UCSD-AML1 (cell line): Measurements from ENCODE around the gene DLG2.
"Not testable (repeated sequence)": the region's sequence is repeated elsewhere in the genome, so short reads cannot be mapped to it uniquely, and the experiment has no call there.

Experiments
- DNase-seq: peaks from one replicate; lab custom pipeline; 2025; ENCODE audit not compliant: unreplicated experiment; lab: John Stamatoyannopoulos, UW

DLG2 gene

GRCh38 chr11:83629775-83630174, 1997.4 kb downstream of the DLG2 start:
- no peak for DNase-seq

- DNase-seq = no peak
Measured at GRCh38 chr11:83628622-83629355, 1998.4 kb downstream of the DLG2 start.

DNA sequence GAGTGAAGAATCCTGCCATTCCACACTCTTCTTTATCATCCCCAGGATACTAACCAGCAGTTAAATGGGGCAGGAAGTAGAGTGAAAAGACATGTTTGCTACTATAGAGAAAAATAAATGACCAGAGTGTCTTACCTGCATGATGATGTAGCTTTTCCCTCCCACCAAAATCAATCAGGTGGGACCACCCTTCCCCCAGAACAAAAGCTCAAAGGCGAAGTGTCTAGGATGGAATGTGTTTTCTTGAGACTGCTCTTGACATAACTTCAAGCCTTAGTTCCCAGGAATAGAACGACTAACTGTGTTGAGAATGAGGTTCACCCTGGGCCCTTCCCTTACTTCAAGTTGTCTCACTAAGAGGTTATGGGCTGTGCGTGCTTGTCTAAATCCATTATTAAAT, 2001.8 kb downstream of the DLG2 start:
- DNase-seq = no peak

DNA sequence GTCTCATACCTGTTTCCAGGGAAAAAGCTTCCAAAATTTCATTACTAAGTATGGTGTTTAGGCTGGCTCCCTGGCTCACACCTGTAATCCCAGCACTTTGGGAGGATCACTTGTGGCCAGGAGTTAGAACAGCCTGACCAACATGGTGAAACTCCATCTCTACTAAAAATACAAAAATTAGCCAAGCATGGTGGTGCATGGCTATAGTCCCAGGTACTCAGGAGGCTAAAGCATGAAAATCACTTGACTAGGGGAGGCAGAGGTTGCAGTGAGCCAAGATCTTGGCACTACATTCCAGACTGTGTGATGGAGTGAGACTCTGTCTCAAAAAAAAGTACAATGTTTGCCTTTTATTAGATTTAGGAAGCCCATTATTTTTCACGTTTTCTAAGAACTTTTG, 2009.5 kb downstream of the DLG2 start:
- DNase-seq = no peak

GRCh38 chr11:83613767-83614121, 2013.4 kb downstream of the DLG2 start:
- DNase-seq = no peak

- DNase-seq = no peak
Measured at GRCh38 chr11:83612891-83613766, 2014.0 kb downstream of the DLG2 start.

DNA sequence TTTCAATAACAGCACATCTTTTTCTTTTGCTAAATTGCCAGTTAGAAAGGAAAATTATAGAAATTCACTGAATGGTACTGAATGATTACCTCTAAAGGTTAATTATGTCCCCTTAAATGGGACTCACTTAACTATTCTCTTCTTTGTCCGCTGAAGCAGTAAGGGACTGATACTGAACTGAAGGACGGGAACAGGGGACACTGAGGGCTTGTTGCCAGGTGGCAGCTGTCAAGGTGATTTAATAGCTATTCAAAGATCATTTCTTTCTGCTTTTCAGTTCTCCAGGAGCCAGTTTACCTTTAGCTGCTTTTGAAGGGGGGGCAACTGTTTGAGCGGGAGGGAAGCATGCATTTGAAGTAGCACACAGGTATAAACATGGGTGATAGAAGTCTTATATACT, 2015.5 kb downstream of the DLG2 start:
- DNase-seq = no peak

DNA sequence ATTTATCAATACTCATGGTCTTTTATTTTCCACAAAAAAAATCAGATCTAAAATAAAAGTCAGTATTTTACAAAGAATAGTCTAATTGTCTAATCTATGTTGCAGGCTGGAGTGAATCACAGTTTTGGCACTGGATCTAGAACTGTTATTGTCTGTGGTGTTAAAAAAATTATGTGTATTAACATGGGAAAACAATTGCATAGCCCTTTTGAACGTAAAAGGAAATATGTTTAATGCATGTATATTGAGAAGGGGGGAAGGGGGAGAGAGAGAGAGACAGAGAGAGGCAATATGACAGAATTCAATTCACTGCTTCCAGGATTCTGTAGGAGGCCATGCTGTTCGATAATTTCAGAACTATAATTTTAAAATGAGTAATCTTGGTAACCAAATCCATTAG, 2016.1 kb downstream of the DLG2 start:
- no peak for DNase-seq

DNA sequence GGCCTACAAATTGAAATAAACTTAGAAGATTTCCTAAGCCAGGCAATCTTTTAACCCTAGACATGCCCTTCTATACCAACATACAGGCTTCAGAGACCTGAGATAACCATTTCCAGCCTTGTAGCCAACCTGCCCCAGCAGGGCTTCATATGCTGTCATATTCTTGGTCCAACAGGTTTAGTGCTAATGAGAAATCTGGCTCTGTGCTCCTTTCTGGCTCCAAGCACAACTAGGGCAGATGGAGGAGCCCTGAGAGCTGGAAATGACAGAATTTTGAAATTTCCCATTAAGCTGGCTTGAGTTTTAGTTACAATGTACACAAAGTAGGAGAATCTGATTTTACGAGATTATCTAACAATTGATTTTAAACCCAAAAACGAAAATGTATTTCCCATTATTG, 2018.0 kb downstream of the DLG2 start:
- DNase-seq = no peak

DNA sequence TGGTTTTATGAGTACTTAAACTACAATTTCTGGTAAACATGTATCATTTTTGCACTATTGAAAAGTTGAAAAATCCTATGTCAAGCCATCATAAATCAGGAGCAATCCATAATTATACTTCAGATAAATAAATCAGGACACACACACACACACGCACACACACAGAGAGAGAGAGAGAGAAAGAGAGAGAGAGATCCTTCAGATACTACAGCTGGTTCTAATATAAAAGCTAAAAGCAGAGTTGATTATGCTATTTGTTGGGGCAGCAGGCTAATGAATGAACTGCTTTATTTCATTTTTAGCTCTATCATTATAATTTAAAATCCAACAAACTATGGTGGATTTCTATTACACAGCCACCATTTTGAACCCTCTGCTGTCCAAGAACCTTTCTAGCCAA, 2018.6 kb downstream of the DLG2 start:
- DNase-seq = no peak

- DNase-seq = no peak
Measured at GRCh38 chr11:83601914-83602527, 2025.1 kb downstream of the DLG2 start.

DNA sequence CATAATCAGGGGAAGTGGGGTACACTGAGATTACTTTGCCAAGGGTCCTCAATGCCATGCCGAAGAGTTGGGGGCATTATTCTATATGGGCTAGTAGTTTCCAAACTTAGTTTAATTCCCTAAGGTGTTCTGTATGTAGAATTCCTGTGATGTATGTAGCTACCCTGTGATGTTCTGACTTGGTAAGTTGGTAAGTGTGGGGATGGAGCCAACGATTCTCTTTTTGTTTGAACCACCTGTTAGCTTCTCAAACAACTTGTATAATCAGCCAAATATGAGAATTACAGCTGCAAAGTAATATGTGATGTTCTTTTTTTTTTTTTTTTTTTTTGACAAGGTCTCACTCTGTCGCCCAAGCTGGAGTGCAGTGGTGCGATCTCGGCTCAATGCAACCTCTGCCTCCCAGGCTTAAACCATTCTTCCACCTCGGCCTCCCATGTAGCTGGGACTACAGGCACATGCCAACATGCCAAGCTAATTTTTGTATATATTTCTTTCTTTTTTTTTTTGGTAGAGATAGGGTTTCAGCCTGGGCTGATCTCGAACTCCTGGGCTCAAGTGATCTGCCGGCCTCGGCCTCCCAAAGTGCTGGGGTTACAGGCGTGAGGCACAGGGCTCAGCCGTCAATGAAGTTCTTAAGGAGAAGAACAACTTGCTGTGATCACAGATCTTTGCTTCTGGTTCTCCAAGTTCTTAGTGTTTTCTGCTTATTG, 2025.8 kb downstream of the DLG2 start:
- no peak for DNase-seq

DNA sequence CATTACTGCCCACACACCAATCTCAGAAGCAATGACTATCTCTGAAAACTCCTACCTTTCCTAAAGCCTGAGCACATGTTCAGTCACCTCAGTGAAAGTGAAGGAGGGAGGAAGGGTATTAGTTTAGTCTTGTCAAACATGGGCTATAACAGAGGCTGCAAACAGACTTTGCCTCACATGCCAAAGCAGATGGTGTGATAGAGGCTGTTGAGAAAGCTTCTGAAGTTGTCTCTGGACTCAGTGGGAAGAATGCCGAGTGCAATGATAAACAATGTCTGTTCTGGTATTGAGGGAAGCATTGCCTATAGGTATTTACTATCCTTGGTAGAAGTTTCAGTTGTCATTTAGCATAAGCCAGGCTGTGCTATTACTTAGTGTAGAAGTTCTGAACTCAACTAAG, 2026.5 kb downstream of the DLG2 start:
- no peak for DNase-seq

GRCh38 chr11:83599066-83599465, 2028.1 kb downstream of the DLG2 start:
- no peak for DNase-seq

DNA sequence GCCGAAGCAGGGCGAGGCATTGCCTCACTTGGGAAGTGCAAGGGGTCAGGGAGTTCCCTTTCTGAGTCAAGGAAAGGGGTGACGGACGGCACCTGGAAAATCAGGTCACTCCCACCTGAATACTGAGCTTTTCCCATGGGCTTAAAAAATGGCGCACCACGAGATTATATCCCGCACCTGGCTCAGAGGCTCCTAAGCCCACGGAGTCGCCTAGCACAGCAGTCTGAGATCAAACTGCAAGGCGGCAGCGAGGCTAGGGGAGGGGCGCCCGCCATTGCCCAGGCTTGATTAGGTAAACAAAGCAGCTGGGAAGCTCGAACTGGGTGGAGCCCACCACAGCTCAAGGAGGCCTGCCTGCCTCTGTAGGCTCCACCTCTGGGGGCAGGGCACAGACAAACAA, 2039.3 kb downstream of the DLG2 start:
- DNase-seq = not testable (repeated sequence)

DNA sequence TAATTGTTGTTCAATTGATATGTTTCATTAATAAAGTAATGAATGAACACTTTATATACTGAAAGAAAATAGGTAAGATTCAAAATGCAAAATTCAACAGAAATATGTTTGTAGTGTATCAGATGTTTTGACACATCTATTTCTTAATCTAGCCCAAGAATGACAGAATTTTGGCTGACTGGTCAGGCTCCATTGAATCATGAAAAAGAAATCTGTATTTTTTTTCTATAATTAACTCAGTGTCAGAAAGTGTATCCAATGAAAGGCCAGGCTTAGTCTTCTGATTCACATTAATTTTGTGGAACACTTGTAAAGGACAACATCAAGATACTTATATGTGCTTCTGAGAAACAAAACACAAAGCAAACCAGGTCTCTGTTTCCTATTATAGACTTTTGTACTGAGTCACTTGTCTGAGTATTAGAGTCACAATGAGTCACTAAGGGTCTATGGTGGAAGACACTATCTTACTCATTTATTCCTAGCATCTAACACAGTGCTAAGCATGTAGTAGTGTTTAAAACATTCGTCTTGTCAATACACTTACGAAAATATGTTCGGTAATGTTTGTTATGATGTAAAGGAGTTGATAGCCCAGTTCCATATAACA, 2043.3 kb downstream of the DLG2 start:
- no peak for DNase-seq

DNA sequence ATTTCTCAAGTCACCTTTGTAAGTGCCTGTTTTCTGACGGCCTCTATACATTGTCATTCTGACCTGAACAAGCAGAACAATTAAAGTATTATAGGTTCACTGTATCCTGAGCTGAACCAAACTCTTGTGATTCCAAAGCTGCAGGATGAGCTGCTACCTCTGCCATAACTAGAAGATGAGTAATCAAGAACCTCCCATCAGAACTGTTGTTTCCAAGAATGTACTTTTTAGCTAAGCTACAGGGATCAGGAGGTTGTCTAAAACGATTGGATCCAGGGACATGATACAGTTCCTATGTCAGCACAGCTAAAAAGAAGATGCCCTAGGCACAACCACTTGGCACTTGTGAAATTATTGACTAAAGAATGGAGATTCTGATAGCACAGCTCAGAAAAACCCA, 2052.6 kb downstream of the DLG2 start:
- no peak for DNase-seq

GRCh38 chr11:83572581-83573496, 2054.3 kb downstream of the DLG2 start:
- no peak for DNase-seq

- no peak for DNase-seq
Measured at GRCh38 chr11:83571302-83571701, 2055.8 kb downstream of the DLG2 start.
